Measurements from ENCODE around the gene CLTC.
"Not testable (repeated sequence)": the region's sequence is repeated elsewhere in the genome, so short reads cannot be mapped to it uniquely, and the experiment has no call there.

The CLTC gene

DNA sequence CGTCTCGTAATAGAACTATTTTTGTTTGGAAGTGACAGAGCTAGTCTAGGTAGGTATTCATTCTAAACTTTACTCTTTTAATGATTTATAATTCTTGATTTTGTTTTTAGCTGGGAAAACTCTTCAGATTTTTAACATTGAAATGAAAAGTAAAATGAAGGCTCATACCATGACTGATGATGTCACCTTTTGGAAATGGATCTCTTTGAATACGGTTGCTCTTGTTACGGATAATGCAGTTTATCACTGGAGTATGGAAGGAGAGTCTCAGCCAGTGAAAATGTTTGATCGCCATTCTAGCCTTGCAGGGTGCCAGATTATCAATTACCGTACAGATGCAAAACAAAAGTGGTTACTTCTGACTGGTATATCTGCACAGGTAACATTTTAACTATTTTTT, 27.6 kb downstream of the CLTC start:
- no peaks in the 10 kb centered on the region for H3K27me3 ChIP-seq (ENCODE audit: control insufficient read depth in 2 of 2, insufficient read depth in 2 of 2, low read length in 2 of 2)
- H3K36me3 ChIP-seq (ENCODE audit: control insufficient read depth in 2 of 2, insufficient read depth in 2 of 2, low read length in 2 of 2): peaks cover 48 to 62% of the 10 kb centered on the region in 2 donors
- peaks cover 0 to 11% of the 10 kb centered on the region in 2 donors for H3K4me1 ChIP-seq (ENCODE audit: control insufficient read depth in 2 of 2, insufficient read depth in 2 of 2, low read length in 2 of 2)
- H3K9me3 ChIP-seq (ENCODE audit: control insufficient read depth in 2 of 2, low read length in 2 of 2): no peaks in the 10 kb centered on the region
- no peak overlapping the region for H3K4me3 ChIP-seq (ENCODE audit: low read length in 2 of 2)
- no peak overlapping the region for H3K27ac ChIP-seq (ENCODE audit: low read depth in 2 of 2, low read length in 2 of 2)
- H3K9ac ChIP-seq (ENCODE audit: low read depth in 1 of 2, low read length in 2 of 2): no peak overlapping the region

DNA sequence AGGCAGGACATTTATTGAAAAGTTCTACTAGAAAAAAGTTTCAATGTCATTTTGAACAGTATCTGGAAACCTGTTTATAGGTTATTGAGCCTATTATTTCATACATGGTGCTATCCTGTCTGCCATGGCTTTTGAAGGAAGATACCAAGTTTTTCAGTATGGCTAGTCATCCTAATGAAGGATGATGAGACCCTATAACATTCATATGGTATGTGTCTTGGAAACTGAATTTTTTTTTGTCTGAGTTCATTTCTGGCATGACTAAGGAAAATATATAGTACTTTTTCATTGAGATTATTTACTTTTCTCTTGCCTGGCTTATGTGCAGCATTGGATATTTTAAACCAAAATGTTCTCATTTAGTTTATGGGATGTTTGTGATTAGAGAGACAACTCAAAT, 30.2 kb downstream of the CLTC start:
- Histone ChIP-seq H3K27ac (ENCODE audit: low read depth in 2 of 2, low read length in 2 of 2) (no peak overlapping the region), H3K9me3 (ENCODE audit: control insufficient read depth in 2 of 2, low read length in 2 of 2) (no peaks in the 10 kb centered on the region), H3K9ac (ENCODE audit: low read depth in 1 of 2, low read length in 2 of 2) (no peak overlapping the region), H3K36me3 (ENCODE audit: control insufficient read depth in 2 of 2, insufficient read depth in 2 of 2, low read length in 2 of 2) (peaks cover 64 to 76% of the 10 kb centered on the region in 2 donors), H3K4me3 (ENCODE audit: low read length in 2 of 2) (no peak overlapping the region), H3K4me1 (ENCODE audit: control insufficient read depth in 2 of 2, insufficient read depth in 2 of 2, low read length in 2 of 2) (no peaks in the 10 kb centered on the region), H3K27me3 (ENCODE audit: control insufficient read depth in 2 of 2, insufficient read depth in 2 of 2, low read length in 2 of 2) (no peaks in the 10 kb centered on the region)

DNA sequence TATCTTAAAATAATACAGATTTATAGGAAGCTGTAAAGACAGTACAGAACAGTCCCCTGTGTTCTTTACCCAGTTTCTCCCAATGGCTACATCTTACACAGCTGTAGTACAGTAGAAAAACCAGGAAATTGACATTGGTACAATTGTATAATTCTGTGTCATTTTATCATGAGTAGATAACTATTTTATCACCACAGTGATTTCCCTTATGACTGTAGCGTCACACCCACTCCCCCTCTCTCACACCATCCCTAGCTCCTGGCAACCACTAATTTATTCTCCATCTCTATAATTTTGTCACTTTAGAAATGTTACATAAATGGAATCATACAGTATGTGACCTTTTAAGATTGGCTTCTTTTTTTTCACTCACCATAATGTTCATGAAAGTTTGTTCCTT, 30.9 kb downstream of the CLTC start:
- H3K36me3 ChIP-seq (ENCODE audit: control insufficient read depth in 2 of 2, insufficient read depth in 2 of 2, low read length in 2 of 2): peaks cover 69 to 78% of the 10 kb centered on the region in 2 donors

DNA sequence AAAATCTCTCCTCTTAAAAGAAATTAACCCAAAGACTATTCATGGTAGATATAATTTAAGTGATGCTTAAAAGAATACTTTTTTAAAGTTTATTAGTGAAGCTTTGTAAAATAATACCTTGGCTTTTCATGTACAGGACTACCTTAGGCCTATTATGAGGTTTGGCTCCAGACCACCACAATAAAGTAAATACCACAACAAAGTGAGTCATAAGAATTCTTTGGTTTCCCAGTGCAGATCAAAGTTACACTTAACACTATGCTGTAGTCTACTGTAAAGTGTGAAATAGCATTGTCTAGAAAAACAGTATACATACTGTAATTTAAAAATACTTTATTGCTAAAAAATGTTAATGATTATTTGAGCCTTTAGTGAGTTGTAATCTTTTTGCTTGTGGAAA, 31.7 kb downstream of the CLTC start:
- Histone ChIP-seq H3K27ac (ENCODE audit: low read depth in 2 of 2, low read length in 2 of 2) (no peak overlapping the region), H3K36me3 (ENCODE audit: control insufficient read depth in 2 of 2, insufficient read depth in 2 of 2, low read length in 2 of 2) (peaks cover 76 to 80% of the 10 kb centered on the region in 2 donors), H3K4me1 (ENCODE audit: control insufficient read depth in 2 of 2, insufficient read depth in 2 of 2, low read length in 2 of 2) (no peaks in the 10 kb centered on the region), H3K4me3 (ENCODE audit: low read length in 2 of 2) (no peak overlapping the region), H3K9ac (ENCODE audit: low read depth in 1 of 2, low read length in 2 of 2) (no peak overlapping the region), H3K27me3 (ENCODE audit: control insufficient read depth in 2 of 2, insufficient read depth in 2 of 2, low read length in 2 of 2) (no peaks in the 10 kb centered on the region), H3K9me3 (ENCODE audit: control insufficient read depth in 2 of 2, low read length in 2 of 2) (no peaks in the 10 kb centered on the region)

More for the DNA sequence above, 30.9 kb downstream of the CLTC start:
- Histone ChIP-seq H3K9me3 (ENCODE audit: control insufficient read depth in 2 of 2, low read length in 2 of 2) (no peaks in the 10 kb centered on the region), H3K27ac (ENCODE audit: low read depth in 2 of 2, low read length in 2 of 2) (no peak overlapping the region), H3K4me3 (ENCODE audit: low read length in 2 of 2) (no peak overlapping the region), H3K27me3 (ENCODE audit: control insufficient read depth in 2 of 2, insufficient read depth in 2 of 2, low read length in 2 of 2) (no peaks in the 10 kb centered on the region), H3K9ac (ENCODE audit: low read depth in 1 of 2, low read length in 2 of 2) (no peak overlapping the region), H3K4me1 (ENCODE audit: control insufficient read depth in 2 of 2, insufficient read depth in 2 of 2, low read length in 2 of 2) (no peaks in the 10 kb centered on the region)

DNA sequence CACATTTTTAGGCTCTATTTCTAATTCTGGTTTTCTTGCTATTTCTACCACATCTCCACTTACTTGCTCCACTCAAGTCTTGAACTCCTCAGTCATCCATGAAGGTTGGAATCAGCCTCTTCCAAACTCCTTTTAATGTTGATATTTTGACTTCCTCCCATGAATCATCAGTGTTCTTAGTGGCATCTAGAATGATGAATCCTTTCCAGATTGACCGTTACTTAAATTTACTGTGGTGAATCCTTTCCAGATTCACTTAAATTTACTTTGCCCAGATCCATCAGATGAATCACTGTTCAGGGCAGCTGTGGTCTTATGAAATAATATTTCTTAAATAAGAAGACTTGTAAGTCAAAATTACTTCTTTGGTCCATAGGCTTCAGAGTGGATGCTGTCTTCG, 32.4 kb downstream of the CLTC start:
- no peak overlapping the region for H3K9ac ChIP-seq (ENCODE audit: low read depth in 1 of 2, low read length in 2 of 2)
- peaks cover 82% of the 10 kb centered on the region in 2 donors for H3K36me3 ChIP-seq (ENCODE audit: control insufficient read depth in 2 of 2, insufficient read depth in 2 of 2, low read length in 2 of 2)
- H3K27me3 ChIP-seq (ENCODE audit: control insufficient read depth in 2 of 2, insufficient read depth in 2 of 2, low read length in 2 of 2): no peaks in the 10 kb centered on the region
- no peak overlapping the region for H3K27ac ChIP-seq (ENCODE audit: low read depth in 2 of 2, low read length in 2 of 2)
- no peaks in the 10 kb centered on the region for H3K4me1 ChIP-seq (ENCODE audit: control insufficient read depth in 2 of 2, insufficient read depth in 2 of 2, low read length in 2 of 2)
- no peaks in the 10 kb centered on the region for H3K9me3 ChIP-seq (ENCODE audit: control insufficient read depth in 2 of 2, low read length in 2 of 2)
- no peak overlapping the region for H3K4me3 ChIP-seq (ENCODE audit: low read length in 2 of 2)

DNA sequence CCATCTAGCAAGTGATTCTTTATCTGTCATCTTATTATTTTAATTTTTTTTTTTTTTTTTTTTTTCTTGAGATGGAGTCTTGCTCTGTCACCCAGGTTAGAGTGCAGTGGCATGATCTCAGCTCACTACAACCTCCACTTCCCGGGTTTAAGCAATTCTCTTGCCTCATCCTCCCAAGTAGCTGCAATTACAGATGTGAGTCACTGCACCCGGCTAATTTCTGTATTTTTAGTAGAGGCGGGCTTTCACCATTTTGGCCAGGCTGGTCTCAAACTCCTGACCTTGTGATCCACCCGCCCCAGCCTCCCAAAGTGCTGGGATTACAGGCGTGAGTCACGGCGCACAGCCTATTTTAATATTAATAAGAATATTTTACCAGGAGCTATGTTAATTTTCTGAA, 36.9 kb downstream of the CLTC start:
- H3K27me3 ChIP-seq (ENCODE audit: control insufficient read depth in 2 of 2, insufficient read depth in 2 of 2, low read length in 2 of 2); H3K9me3 ChIP-seq (ENCODE audit: control insufficient read depth in 2 of 2, low read length in 2 of 2); H3K9ac ChIP-seq (ENCODE audit: low read depth in 1 of 2, low read length in 2 of 2); H3K4me3 ChIP-seq (ENCODE audit: low read length in 2 of 2); H3K27ac ChIP-seq (ENCODE audit: low read depth in 2 of 2, low read length in 2 of 2); H3K4me1 ChIP-seq (ENCODE audit: control insufficient read depth in 2 of 2, insufficient read depth in 2 of 2, low read length in 2 of 2): not testable (repeated sequence)
- peaks cover 73 to 74% of the 10 kb centered on the region in 2 donors for H3K36me3 ChIP-seq (ENCODE audit: control insufficient read depth in 2 of 2, insufficient read depth in 2 of 2, low read length in 2 of 2)

DNA sequence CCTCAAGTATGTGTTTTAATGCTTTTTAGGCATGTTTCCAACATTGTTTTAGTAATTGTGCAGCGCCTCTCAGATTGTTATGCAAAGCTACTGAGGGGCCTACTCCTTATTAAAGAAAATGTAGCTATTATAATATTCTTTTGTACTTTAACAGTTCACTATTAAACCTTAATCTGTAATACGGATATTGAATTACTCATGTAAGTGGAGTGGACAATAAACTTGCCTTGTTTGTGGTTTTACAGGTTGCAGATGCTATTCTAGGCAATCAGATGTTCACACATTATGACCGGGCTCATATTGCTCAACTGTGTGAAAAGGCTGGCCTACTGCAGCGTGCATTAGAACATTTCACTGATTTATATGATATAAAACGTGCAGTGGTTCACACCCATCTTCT, 46.5 kb downstream of the CLTC start:
- Histone ChIP-seq H3K4me3 (ENCODE audit: low read length in 2 of 2) (no peak overlapping the region), H3K9ac (ENCODE audit: low read depth in 1 of 2, low read length in 2 of 2) (no peak overlapping the region), H3K9me3 (ENCODE audit: control insufficient read depth in 2 of 2, low read length in 2 of 2) (no peaks in the 10 kb centered on the region), H3K36me3 (ENCODE audit: control insufficient read depth in 2 of 2, insufficient read depth in 2 of 2, low read length in 2 of 2) (peaks cover 57 to 72% of the 10 kb centered on the region in 2 donors), H3K27me3 (ENCODE audit: control insufficient read depth in 2 of 2, insufficient read depth in 2 of 2, low read length in 2 of 2) (no peaks in the 10 kb centered on the region), H3K4me1 (ENCODE audit: control insufficient read depth in 2 of 2, insufficient read depth in 2 of 2, low read length in 2 of 2) (peaks cover 34 to 45% of the 10 kb centered on the region in 2 donors), H3K27ac (ENCODE audit: low read depth in 2 of 2, low read length in 2 of 2) (peak overlapping the region; percentile 43 to 48)

DNA sequence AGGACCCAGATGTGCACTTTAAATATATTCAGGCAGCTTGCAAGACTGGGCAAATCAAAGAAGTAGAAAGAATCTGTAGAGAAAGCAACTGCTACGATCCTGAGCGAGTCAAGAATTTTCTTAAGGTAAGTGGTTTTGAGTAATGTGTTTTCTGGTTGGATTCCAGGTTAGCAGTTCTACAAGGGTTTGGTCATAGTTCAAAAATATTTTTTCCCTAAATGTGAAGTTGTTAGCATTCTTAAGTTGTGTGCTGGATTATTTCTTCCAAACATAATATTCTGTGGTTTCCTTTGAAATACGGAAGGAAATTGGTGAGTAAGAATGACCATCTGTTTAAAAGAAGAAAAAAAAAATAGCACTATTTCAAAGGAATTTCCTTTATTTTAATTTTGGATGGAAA, 49.1 kb downstream of the CLTC start:
- peaks cover 47 to 62% of the 10 kb centered on the region in 2 donors for H3K36me3 ChIP-seq (ENCODE audit: control insufficient read depth in 2 of 2, insufficient read depth in 2 of 2, low read length in 2 of 2)
- H3K4me3 ChIP-seq (ENCODE audit: low read length in 2 of 2): no peak overlapping the region
- H3K27me3 ChIP-seq (ENCODE audit: control insufficient read depth in 2 of 2, insufficient read depth in 2 of 2, low read length in 2 of 2): no peaks in the 10 kb centered on the region
- H3K9ac ChIP-seq (ENCODE audit: low read depth in 1 of 2, low read length in 2 of 2): no peak overlapping the region
- peak overlapping the region; percentile 5 to 75 for H3K27ac ChIP-seq (ENCODE audit: low read depth in 2 of 2, low read length in 2 of 2)
- H3K9me3 ChIP-seq (ENCODE audit: control insufficient read depth in 2 of 2, low read length in 2 of 2): no peaks in the 10 kb centered on the region
- H3K4me1 ChIP-seq (ENCODE audit: control insufficient read depth in 2 of 2, insufficient read depth in 2 of 2, low read length in 2 of 2): peaks cover 43 to 52% of the 10 kb centered on the region in 2 donors

DNA sequence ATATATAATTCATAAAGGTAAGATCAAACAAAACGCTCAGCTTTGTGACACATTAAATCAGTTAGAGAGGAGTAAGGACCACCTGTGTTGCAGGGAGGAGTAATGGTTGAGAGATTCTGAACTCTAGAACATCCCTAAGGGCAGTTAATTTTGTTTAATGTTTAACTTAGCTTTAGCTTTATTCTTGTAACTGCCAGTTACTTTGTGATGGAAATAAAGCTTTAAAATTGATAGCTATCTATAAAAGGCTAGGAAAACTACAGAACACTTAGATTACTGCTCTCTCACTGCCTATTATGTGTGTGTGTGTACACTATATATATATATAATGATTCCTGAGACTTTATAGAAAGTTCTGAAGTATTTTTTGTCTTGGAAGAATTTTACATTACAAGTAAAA, 49.7 kb downstream of the CLTC start:
- peak overlapping the region; percentile 73 to 75 for H3K27ac ChIP-seq (ENCODE audit: low read depth in 2 of 2, low read length in 2 of 2)
- no peak overlapping the region for H3K9ac ChIP-seq (ENCODE audit: low read depth in 1 of 2, low read length in 2 of 2)
- H3K4me1 ChIP-seq (ENCODE audit: control insufficient read depth in 2 of 2, insufficient read depth in 2 of 2, low read length in 2 of 2): peaks cover 46 to 55% of the 10 kb centered on the region in 2 donors
- no peak overlapping the region for H3K4me3 ChIP-seq (ENCODE audit: low read length in 2 of 2)
- no peaks in the 10 kb centered on the region for H3K9me3 ChIP-seq (ENCODE audit: control insufficient read depth in 2 of 2, low read length in 2 of 2)
- H3K27me3 ChIP-seq (ENCODE audit: control insufficient read depth in 2 of 2, insufficient read depth in 2 of 2, low read length in 2 of 2): no peaks in the 10 kb centered on the region
- peaks cover 47 to 62% of the 10 kb centered on the region in 2 donors for H3K36me3 ChIP-seq (ENCODE audit: control insufficient read depth in 2 of 2, insufficient read depth in 2 of 2, low read length in 2 of 2)

DNA sequence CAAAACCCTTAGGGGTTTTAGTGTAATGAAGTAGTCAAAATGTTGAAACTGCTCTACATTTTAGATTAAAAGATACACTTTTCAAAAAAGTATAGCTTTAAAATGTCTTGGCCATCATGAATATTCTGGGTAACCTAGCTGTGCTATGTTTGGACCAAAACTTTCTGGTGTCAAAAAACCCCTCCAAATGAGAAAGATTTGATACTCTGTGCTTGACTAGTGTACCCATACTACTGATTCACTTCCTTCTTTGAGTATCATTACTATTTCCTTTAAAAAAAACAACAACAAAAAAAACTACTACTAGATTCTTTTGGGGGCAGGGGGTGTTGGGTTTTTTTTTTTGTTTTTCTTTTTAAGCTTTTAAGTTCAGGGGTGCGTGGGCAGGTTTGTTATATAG, 50.2 kb downstream of the CLTC start:
- peaks cover 43 to 55% of the 10 kb centered on the region in 2 donors for H3K4me1 ChIP-seq (ENCODE audit: control insufficient read depth in 2 of 2, insufficient read depth in 2 of 2, low read length in 2 of 2)
- H3K36me3 ChIP-seq (ENCODE audit: control insufficient read depth in 2 of 2, insufficient read depth in 2 of 2, low read length in 2 of 2): peaks cover 46 to 62% of the 10 kb centered on the region in 2 donors
- H3K4me3 ChIP-seq (ENCODE audit: low read length in 2 of 2): no peak overlapping the region
- no peaks in the 10 kb centered on the region for H3K9me3 ChIP-seq (ENCODE audit: control insufficient read depth in 2 of 2, low read length in 2 of 2)
- H3K27me3 ChIP-seq (ENCODE audit: control insufficient read depth in 2 of 2, insufficient read depth in 2 of 2, low read length in 2 of 2): no peaks in the 10 kb centered on the region
- H3K9ac ChIP-seq (ENCODE audit: low read depth in 1 of 2, low read length in 2 of 2): no peak overlapping the region
- H3K27ac ChIP-seq (ENCODE audit: low read depth in 2 of 2, low read length in 2 of 2): peak overlapping the region; percentile 73 to 75

DNA sequence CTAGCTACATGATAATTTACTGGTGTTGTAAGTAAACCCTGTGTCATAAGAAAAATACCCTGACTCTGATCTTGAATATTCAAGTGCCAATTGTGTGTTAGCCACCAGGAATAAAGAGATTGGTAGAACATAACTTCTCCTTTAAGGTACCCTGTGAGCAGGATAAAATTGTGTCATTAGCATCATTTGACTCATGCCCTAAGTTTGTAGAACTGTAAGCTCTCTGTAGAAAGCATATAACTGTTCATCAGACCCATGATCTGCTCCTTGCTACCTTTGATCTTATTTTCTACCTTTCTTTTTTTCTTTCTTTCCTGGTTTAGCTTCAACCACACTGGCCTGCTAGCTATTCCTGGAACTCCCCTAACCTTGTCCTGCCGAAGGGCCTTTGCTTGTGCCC, 51.7 kb downstream of the CLTC start:
- no peak overlapping the region for H3K4me3 ChIP-seq (ENCODE audit: low read length in 2 of 2)
- H3K27ac ChIP-seq (ENCODE audit: low read depth in 2 of 2, low read length in 2 of 2): peak overlapping the region; percentile 73 to 75
- H3K36me3 ChIP-seq (ENCODE audit: control insufficient read depth in 2 of 2, insufficient read depth in 2 of 2, low read length in 2 of 2): peaks cover 54 to 64% of the 10 kb centered on the region in 2 donors
- H3K27me3 ChIP-seq (ENCODE audit: control insufficient read depth in 2 of 2, insufficient read depth in 2 of 2, low read length in 2 of 2): no peaks in the 10 kb centered on the region
- no peaks in the 10 kb centered on the region for H3K9me3 ChIP-seq (ENCODE audit: control insufficient read depth in 2 of 2, low read length in 2 of 2)
- no peak overlapping the region for H3K9ac ChIP-seq (ENCODE audit: low read depth in 1 of 2, low read length in 2 of 2)
- H3K4me1 ChIP-seq (ENCODE audit: control insufficient read depth in 2 of 2, insufficient read depth in 2 of 2, low read length in 2 of 2): peaks cover 37 to 46% of the 10 kb centered on the region in 2 donors

Data from mucosa of rectum (tissue), 2 donors.